H1 (cell line): Measurements from ENCODE around the gene TIAM2. TPM values are rescaled to one million over a fixed set of nuclear protein-coding genes. Genes with fewer than 3 reads are reported as not detected.

Experiments used
- CEBPB ChIP-seq: IDR thresholded peaks from 2 replicates; pipeline ENCODE4 v1.6.1; 2012; ENCODE audit warnings: low read depth, low read length
- GABPA ChIP-seq: IDR thresholded peaks from 2 replicates; pipeline ENCODE4 v1.6.1; 2011; ENCODE audit warnings: mild to moderate bottlenecking, low read length, moderate library complexity, borderline replicate concordance; ENCODE audit not compliant: insufficient read depth
- HDAC2 ChIP-seq, 2 experiments: fragments of 300-600 bp in 1 of 2; sonication (generic) in 1 of 2; IDR thresholded peaks; 2 replicates each; pipeline ENCODE4 v1.6.1; 2011 to 2012; ENCODE audit warnings: low read depth in 2 of 2, low read length in 2 of 2, mild to moderate bottlenecking in 2 of 2, moderate library complexity in 2 of 2, borderline replicate concordance in 1 of 2, inconsistent platforms in 1 of 2
- JUN ChIP-seq: IDR thresholded peaks from 2 replicates; pipeline ENCODE4 v1.6.1; 2011; ENCODE audit warnings: low read depth, mild to moderate bottlenecking, improper control_type of control experiment, low read length
- NRF1 ChIP-seq: IDR thresholded peaks from 2 replicates; pipeline ENCODE4 v1.6.1; 2011; ENCODE audit warnings: mild to moderate bottlenecking, low read depth, low read length, improper control_type of control experiment
- SIX5 ChIP-seq: IDR thresholded peaks from 2 replicates; pipeline ENCODE4 v1.6.1; 2011; ENCODE audit warnings: mild to moderate bottlenecking, low read depth, low read length
- ZNF274 ChIP-seq: IDR thresholded peaks from 2 replicates; pipeline ENCODE4 v1.7.0; 2012; ENCODE audit warnings: low read length, borderline replicate concordance; ENCODE audit errors: extremely low read depth
- polyA plus RNA-seq, 7 experiments: library from polyadenylated mRNA; depleted of rRNA in 3 of 7; stranded (reverse) in 5 of 7; unstranded in 2 of 7; fragments of >200 nt in 5 of 7; fragments of 200-250 nt in 2 of 7; gene quantifications; 1 replicate in 5 of 7; 2 replicates in 1 of 7; 4 replicates in 1 of 7; pipeline versions ENCODE4 v1.2.1 to v1.2.3, GENCODE V29; 2011 to 2013; ENCODE audit warnings: missing spikeins in 2 of 7, mixed read lengths in 2 of 7
- total RNA-seq: library from RNA; stranded (reverse); fragmentation: NEBNext Ultra II Directional; extraction: Animal tissue kit (Norgen Biotek cat#: 25700); gene quantifications from 2 replicates; pipeline ENCODE4 v1.2.1, GENCODE V29; 2021

TIAM2 gene
- total and polyA plus RNA-seq, 2 of the 8 experiments (the other 6 are each of a cell fraction or from before 2014, with no cell fraction given) = 7.4 to 23.9 TPM

- no peak for TF ChIP-seq NRF1
- TF ChIP-seq SIX5 = no peak
- TF ChIP-seq ZNF274 = no peak
- no peak for TF ChIP-seq HDAC2 (IDR thresholded peaks at IDR 0.05; ENCODE audit: borderline replicate concordance in 1 of 2, low read depth in 2 of 2, low read length in 2 of 2)
- TF ChIP-seq GABPA = no peak
- no peak for TF ChIP-seq CEBPB
- no peak for TF ChIP-seq JUN
Observed at GRCh38 chr6:155041741-155042279, 46.7 kb downstream of the TIAM2 start (continued).
